ENCODE data around the gene SVBP.

DNA sequence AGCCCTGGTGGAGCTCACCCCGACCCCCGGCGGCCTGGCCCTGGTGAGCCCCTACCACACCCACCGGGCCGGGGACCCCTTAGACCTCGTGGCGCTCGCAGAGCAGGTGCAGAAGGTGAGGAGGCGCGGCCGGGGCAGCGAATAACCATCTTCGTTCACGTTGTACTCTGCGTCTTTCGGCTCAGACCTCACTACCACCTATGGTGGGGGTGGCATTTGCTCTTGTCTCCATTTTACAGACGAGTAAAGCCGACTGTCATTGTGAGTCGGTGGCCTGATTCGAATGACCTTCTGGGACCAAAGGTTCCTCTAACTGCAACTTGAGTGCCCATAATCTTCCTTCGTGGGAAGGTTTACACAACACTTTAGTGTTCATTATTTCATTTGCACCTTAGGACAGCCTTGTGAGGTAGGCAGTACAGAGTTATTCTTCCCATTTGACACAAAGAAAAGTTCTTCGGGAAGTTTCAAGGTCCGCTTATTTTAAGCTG lies 49.6 kb downstream of the SVBP start:
- TF ChIP-seq EP300 (IDR thresholded peaks at IDR 0.05; ENCODE audit: borderline replicate concordance in 1 of 2, low read depth in 2 of 2, low read length in 2 of 2) (no peak), CBX8 (IDR thresholded peaks at IDR 0.05; ENCODE audit: borderline replicate concordance, low read depth, low read length) (no peak), JUN (IDR thresholded peaks at IDR 0.05; ENCODE audit: low read depth, low read length) (no peak)

Measured in H1 (cell line).